ENCODE results near the gene OVOL1. TPM values are rescaled to one million over a fixed set of nuclear protein-coding genes. Genes with fewer than 3 reads are reported as not detected.
A peak's percentile ranks its signal among the peaks of the same experiment; 100 is the strongest.

Gene OVOL1
- total and polyA plus RNA-seq, 2 of the 13 experiments (the other 11 are each of a cell fraction or from before 2014, with no cell fraction given): 0.01 TPM; not detected in 1

DNA sequence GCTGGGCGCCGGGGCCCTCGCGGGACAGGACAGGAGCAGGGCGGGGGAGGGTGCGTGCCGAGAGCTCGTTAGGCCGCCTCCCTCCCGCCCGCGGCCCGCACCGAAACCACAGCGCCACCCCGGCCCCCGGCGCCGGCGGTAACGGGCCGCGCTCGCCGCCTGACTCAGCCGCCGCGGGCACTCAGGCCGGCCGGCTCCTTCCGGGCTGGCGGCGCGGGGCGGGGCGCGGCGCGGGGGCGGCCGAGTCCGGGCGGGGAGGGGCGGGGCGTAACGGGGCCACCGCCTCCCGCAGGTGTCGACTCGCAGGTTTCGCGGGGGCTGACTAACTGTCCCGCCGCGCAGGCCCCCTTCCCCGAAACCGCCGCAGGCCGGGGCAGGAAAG, 6.1 kb upstream of the OVOL1 start, which contains the start of gene AP5B1 (continued):
- TF ChIP-seq GABPA (IDR thresholded peaks at IDR 0.05; ENCODE audit: low read depth, low read length) (no peak), GABPA (CRISPR knock-in tag; IDR thresholded peaks at IDR 0.05; ENCODE audit: low read depth) (no peak), NONO (IDR thresholded peaks at IDR 0.05) (no peak), NONO (CRISPR knock-in tag; conservative IDR thresholded peaks at IDR 0.05) (no peak), KDM5A (IDR thresholded peaks at IDR 0.05; ENCODE audit: borderline replicate concordance, low read length) (no peak), SP5 (CRISPR knock-in tag; IDR thresholded peaks at IDR 0.05; ENCODE audit: borderline replicate concordance, low read depth) (no peak), ZNF101 (CRISPR knock-in tag; IDR thresholded peaks at IDR 0.05; ENCODE audit: borderline replicate concordance, low read depth) (no peak), TEAD3 (CRISPR knock-in tag; optimal IDR thresholded peaks at IDR 0.05; ENCODE audit: borderline replicate concordance) (no peak), MAZ (IDR thresholded peaks at IDR 0.05; ENCODE audit: borderline replicate concordance, low read depth, low read length) (0 out of 2 replicates have a peak, but pooled peaks have one; percentile 21), MAZ (CRISPR knock-in tag; IDR thresholded peaks at IDR 0.05; ENCODE audit: low read depth) (no peak), TRIM22 (IDR thresholded peaks at IDR 0.05) (no peak), E2F2 (CRISPR knock-in tag; IDR thresholded peaks at IDR 0.05; ENCODE audit: borderline replicate concordance) (no peak), PTBP1 (IDR thresholded peaks at IDR 0.05; ENCODE audit: low read depth, low read length, poor library complexity, severe bottlenecking) (no peak), ZNF230 (CRISPR knock-in tag; IDR thresholded peaks at IDR 0.05) (no peak), ZEB1 (IDR thresholded peaks at IDR 0.05; ENCODE audit: insufficient replicate concordance, low read depth) (no peak), ZNF501 (CRISPR knock-in tag; IDR thresholded peaks at IDR 0.05) (no peak), ZFYVE20 (CRISPR knock-in tag; IDR thresholded peaks at IDR 0.05; ENCODE audit: borderline replicate concordance, low read depth) (no peak), ZNF326 (CRISPR knock-in tag; IDR thresholded peaks at IDR 0.05; ENCODE audit: borderline replicate concordance) (no peak), TAF15 (IDR thresholded peaks at IDR 0.05; ENCODE audit: low read depth, low read length, poor library complexity, severe bottlenecking) (no peak)
- TF ChIP-seq, protein P1, sequence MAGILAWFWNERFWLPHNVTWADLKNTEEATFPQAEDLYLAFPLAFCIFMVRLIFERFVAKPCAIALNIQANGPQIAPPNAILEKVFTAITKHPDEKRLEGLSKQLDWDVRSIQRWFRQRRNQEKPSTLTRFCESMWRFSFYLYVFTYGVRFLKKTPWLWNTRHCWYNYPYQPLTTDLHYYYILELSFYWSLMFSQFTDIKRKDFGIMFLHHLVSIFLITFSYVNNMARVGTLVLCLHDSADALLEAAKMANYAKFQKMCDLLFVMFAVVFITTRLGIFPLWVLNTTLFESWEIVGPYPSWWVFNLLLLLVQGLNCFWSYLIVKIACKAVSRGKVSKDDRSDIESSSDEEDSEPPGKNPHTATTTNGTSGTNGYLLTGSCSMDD (CRISPR knock-in tag; IDR thresholded peaks at IDR 0.05): no peak
- TF ChIP-seq, protein P2, sequence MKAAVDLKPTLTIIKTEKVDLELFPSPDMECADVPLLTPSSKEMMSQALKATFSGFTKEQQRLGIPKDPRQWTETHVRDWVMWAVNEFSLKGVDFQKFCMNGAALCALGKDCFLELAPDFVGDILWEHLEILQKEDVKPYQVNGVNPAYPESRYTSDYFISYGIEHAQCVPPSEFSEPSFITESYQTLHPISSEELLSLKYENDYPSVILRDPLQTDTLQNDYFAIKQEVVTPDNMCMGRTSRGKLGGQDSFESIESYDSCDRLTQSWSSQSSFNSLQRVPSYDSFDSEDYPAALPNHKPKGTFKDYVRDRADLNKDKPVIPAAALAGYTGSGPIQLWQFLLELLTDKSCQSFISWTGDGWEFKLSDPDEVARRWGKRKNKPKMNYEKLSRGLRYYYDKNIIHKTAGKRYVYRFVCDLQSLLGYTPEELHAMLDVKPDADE (CRISPR knock-in tag; IDR thresholded peaks at IDR 0.05): no peak
- TF ChIP-seq, protein P3, sequence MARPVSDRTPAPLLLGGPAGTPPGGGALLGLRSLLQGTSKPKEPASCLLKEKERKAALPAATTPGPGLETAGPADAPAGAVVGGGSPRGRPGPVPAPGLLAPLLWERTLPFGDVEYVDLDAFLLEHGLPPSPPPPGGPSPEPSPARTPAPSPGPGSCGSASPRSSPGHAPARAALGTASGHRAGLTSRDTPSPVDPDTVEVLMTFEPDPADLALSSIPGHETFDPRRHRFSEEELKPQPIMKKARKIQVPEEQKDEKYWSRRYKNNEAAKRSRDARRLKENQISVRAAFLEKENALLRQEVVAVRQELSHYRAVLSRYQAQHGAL (CRISPR knock-in tag; IDR thresholded peaks at IDR 0.05; ENCODE audit: not compliant biosample characterization): no peak
- TF ChIP-seq, protein P4, sequence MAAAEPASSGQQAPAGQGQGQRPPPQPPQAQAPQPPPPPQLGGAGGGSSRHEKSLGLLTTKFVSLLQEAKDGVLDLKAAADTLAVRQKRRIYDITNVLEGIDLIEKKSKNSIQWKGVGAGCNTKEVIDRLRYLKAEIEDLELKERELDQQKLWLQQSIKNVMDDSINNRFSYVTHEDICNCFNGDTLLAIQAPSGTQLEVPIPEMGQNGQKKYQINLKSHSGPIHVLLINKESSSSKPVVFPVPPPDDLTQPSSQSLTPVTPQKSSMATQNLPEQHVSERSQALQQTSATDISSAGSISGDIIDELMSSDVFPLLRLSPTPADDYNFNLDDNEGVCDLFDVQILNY (CRISPR knock-in tag; conservative IDR thresholded peaks at IDR 0.05): no peak
- TF ChIP-seq, protein P5, sequence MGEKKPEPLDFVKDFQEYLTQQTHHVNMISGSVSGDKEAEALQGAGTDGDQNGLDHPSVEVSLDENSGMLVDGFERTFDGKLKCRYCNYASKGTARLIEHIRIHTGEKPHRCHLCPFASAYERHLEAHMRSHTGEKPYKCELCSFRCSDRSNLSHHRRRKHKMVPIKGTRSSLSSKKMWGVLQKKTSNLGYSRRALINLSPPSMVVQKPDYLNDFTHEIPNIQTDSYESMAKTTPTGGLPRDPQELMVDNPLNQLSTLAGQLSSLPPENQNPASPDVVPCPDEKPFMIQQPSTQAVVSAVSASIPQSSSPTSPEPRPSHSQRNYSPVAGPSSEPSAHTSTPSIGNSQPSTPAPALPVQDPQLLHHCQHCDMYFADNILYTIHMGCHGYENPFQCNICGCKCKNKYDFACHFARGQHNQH (CRISPR knock-in tag; IDR thresholded peaks at IDR 0.05): no peak

Measured in HepG2 (cell line).